Measurements from ENCODE around the gene GOLPH3.
"Not testable (repeated sequence)": the region's sequence is repeated elsewhere in the genome, so short reads cannot be mapped to it uniquely, and the experiment has no call there.

Gene GOLPH3

DNA sequence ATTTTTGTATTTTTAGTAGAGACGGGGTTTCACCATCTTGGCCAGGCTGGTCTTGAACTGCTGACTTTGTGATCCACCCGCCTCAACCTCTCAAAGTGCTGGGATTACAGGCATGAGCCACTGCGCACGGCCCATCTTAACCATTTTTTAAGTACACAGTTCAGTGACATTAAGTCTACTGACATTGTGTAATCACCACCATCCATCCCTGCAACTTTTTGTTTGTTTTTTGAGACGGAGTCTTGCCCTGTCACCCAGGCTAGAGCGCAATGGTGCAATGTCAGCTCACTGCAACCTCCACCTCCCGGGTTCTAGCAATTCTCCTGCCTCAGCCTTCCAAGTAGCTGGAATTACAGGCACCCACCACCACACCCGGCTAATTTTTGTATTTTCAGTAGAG lies 55.2 kb downstream of the GOLPH3 start:
- WGBS (ENCODE audit: insufficient coverage, insufficient read length): no CpG with 5 or more reads among the region's 8 CpGs
- not testable (repeated sequence) for H3K4me1 ChIP-seq (ENCODE audit: control insufficient read depth, insufficient read depth, low read length); DNase-seq (ENCODE audit: low read depth, low spot score); H3K27me3 ChIP-seq (ENCODE audit: control insufficient read depth, insufficient read depth, low read length); H3K4me3 ChIP-seq (ENCODE audit: low read length); H3K36me3 ChIP-seq (ENCODE audit: control insufficient read depth, insufficient read depth, low read length); H3K9me3 ChIP-seq (ENCODE audit: control insufficient read depth, insufficient read depth, low read length); H3K27ac ChIP-seq (ENCODE audit: low read length)

GRCh38 chr5:32116574-32117313 lies 57.4 kb downstream of the GOLPH3 start:
- no peaks in the 10 kb centered on the region for H3K27me3 ChIP-seq (ENCODE audit: control insufficient read depth, insufficient read depth, low read length)
- H3K36me3 ChIP-seq (ENCODE audit: control insufficient read depth, insufficient read depth, low read length): no peaks in the 10 kb centered on the region
- H3K9me3 ChIP-seq (ENCODE audit: control insufficient read depth, insufficient read depth, low read length): no peaks in the 10 kb centered on the region
- no peak overlapping the region for H3K27ac ChIP-seq (ENCODE audit: low read length)
- no CpG with 5 or more reads among the region's 4 CpGs for WGBS (ENCODE audit: insufficient coverage, insufficient read length)
- H3K4me1 ChIP-seq (ENCODE audit: control insufficient read depth, insufficient read depth, low read length): no peaks in the 10 kb centered on the region
- DNase-seq (ENCODE audit: low read depth, low spot score): no peak
- no peak overlapping the region for H3K4me3 ChIP-seq (ENCODE audit: low read length)

GRCh38 chr5:32115985-32116384 lies 58.1 kb downstream of the GOLPH3 start:
- Histone ChIP-seq H3K36me3 (ENCODE audit: control insufficient read depth, insufficient read depth, low read length) (no peaks in the 10 kb centered on the region; the same call in 1 of the 2 replicates), H3K27me3 (ENCODE audit: control insufficient read depth, insufficient read depth, low read length) (no peaks in the 10 kb centered on the region), H3K27ac (ENCODE audit: low read length) (no peak overlapping the region), H3K9me3 (ENCODE audit: control insufficient read depth, insufficient read depth, low read length) (no peaks in the 10 kb centered on the region), H3K4me3 (ENCODE audit: low read length) (no peak overlapping the region), H3K4me1 (ENCODE audit: control insufficient read depth, insufficient read depth, low read length) (no peaks in the 10 kb centered on the region)
- no CpG with 5 or more reads among the region's 3 CpGs for WGBS (ENCODE audit: insufficient coverage, insufficient read length)
- DNase-seq (ENCODE audit: low read depth, low spot score): no peak

GRCh38 chr5:32110111-32110696 lies 63.9 kb downstream of the GOLPH3 start:
- no peaks in the 10 kb centered on the region for H3K27me3 ChIP-seq (ENCODE audit: control insufficient read depth, insufficient read depth, low read length)
- DNase-seq (ENCODE audit: low read depth, low spot score): no peak
- H3K36me3 ChIP-seq (ENCODE audit: control insufficient read depth, insufficient read depth, low read length): peaks cover 8% of the 10 kb centered on the region; the same call in 1 of the 2 replicates
- H3K4me3 ChIP-seq (ENCODE audit: low read length): no peak overlapping the region
- no peaks in the 10 kb centered on the region for H3K9me3 ChIP-seq (ENCODE audit: control insufficient read depth, insufficient read depth, low read length)
- H3K4me1 ChIP-seq (ENCODE audit: control insufficient read depth, insufficient read depth, low read length): no peaks in the 10 kb centered on the region
- no peak overlapping the region for H3K27ac ChIP-seq (ENCODE audit: low read length)
- WGBS (ENCODE audit: insufficient coverage, insufficient read length): no CpG with 5 or more reads among the region's 5 CpGs

GRCh38 chr5:32109236-32109635 lies 64.9 kb downstream of the GOLPH3 start:
- WGBS (ENCODE audit: insufficient coverage, insufficient read length): no CpG with 5 or more reads among the region's 10 CpGs
- H3K27ac ChIP-seq (ENCODE audit: low read length): no peak overlapping the region
- no peaks in the 10 kb centered on the region for H3K27me3 ChIP-seq (ENCODE audit: control insufficient read depth, insufficient read depth, low read length)
- no peak for DNase-seq (ENCODE audit: low read depth, low spot score)
- H3K4me3 ChIP-seq (ENCODE audit: low read length): no peak overlapping the region
- peaks cover 8% of the 10 kb centered on the region; the same call in 1 of the 2 replicates for H3K36me3 ChIP-seq (ENCODE audit: control insufficient read depth, insufficient read depth, low read length)
- no peaks in the 10 kb centered on the region for H3K9me3 ChIP-seq (ENCODE audit: control insufficient read depth, insufficient read depth, low read length)
- no peaks in the 10 kb centered on the region for H3K4me1 ChIP-seq (ENCODE audit: control insufficient read depth, insufficient read depth, low read length)

GRCh38 chr5:32108167-32108566 lies 66.0 kb downstream of the GOLPH3 start:
- H3K36me3 ChIP-seq (ENCODE audit: control insufficient read depth, insufficient read depth, low read length): peaks cover 8% of the 10 kb centered on the region; the same call in 1 of the 2 replicates
- H3K27ac ChIP-seq (ENCODE audit: low read length): no peak overlapping the region
- no peaks in the 10 kb centered on the region for H3K27me3 ChIP-seq (ENCODE audit: control insufficient read depth, insufficient read depth, low read length)
- no peak for DNase-seq (ENCODE audit: low read depth, low spot score)
- H3K4me1 ChIP-seq (ENCODE audit: control insufficient read depth, insufficient read depth, low read length): no peaks in the 10 kb centered on the region
- WGBS (ENCODE audit: insufficient coverage, insufficient read length): no CpG with 5 or more reads among the region's 4 CpGs
- no peak overlapping the region for H3K4me3 ChIP-seq (ENCODE audit: low read length)
- H3K9me3 ChIP-seq (ENCODE audit: control insufficient read depth, insufficient read depth, low read length): no peaks in the 10 kb centered on the region

- H3K27ac ChIP-seq (ENCODE audit: low read length): no peak overlapping the region
- no peak overlapping the region for H3K4me3 ChIP-seq (ENCODE audit: low read length)
- H3K4me1 ChIP-seq (ENCODE audit: control insufficient read depth, insufficient read depth, low read length): no peaks in the 10 kb centered on the region
- H3K9me3 ChIP-seq (ENCODE audit: control insufficient read depth, insufficient read depth, low read length): no peaks in the 10 kb centered on the region
- peaks cover 8% of the 10 kb centered on the region; the same call in 1 of the 2 replicates for H3K36me3 ChIP-seq (ENCODE audit: control insufficient read depth, insufficient read depth, low read length)
- H3K27me3 ChIP-seq (ENCODE audit: control insufficient read depth, insufficient read depth, low read length): no peaks in the 10 kb centered on the region
- no CpG with 5 or more reads among the region's 4 CpGs for WGBS (ENCODE audit: insufficient coverage, insufficient read length)
- DNase-seq (ENCODE audit: low read depth, low spot score): no peak
Measured at GRCh38 chr5:32107291-32107690, 66.8 kb downstream of the GOLPH3 start.

DNA sequence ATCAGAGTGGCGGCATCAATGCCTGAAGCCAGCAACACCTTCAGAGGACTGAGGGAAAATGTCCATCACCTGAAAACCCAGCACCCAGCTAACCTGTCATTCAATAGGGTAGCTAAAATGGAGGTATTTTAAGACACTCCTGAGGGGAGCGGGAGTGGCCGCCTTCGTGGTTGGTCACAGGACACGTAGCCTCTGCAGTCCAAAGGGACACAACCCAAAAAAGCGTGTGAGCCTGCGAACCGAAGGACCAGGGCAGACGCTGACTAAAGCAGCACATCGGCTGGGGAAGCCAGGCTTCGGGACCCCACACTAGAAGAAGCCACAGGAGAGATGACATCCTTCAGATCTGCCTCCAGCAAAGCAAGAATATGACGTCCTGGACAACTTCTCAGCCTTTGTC lies 70.6 kb downstream of the GOLPH3 start:
- H3K4me1 ChIP-seq (ENCODE audit: control insufficient read depth, insufficient read depth, low read length): no peaks in the 10 kb centered on the region
- no CpG with 5 or more reads among the region's 12 CpGs for WGBS (ENCODE audit: insufficient coverage, insufficient read length)
- H3K27me3 ChIP-seq (ENCODE audit: control insufficient read depth, insufficient read depth, low read length): no peaks in the 10 kb centered on the region
- no peak overlapping the region for H3K27ac ChIP-seq (ENCODE audit: low read length)
- no peaks in the 10 kb centered on the region for H3K9me3 ChIP-seq (ENCODE audit: control insufficient read depth, insufficient read depth, low read length)
- DNase-seq (ENCODE audit: low read depth, low spot score): no peak
- no peak overlapping the region for H3K4me3 ChIP-seq (ENCODE audit: low read length)
- peaks cover 14% of the 10 kb centered on the region for H3K36me3 ChIP-seq (ENCODE audit: control insufficient read depth, insufficient read depth, low read length)

DNA sequence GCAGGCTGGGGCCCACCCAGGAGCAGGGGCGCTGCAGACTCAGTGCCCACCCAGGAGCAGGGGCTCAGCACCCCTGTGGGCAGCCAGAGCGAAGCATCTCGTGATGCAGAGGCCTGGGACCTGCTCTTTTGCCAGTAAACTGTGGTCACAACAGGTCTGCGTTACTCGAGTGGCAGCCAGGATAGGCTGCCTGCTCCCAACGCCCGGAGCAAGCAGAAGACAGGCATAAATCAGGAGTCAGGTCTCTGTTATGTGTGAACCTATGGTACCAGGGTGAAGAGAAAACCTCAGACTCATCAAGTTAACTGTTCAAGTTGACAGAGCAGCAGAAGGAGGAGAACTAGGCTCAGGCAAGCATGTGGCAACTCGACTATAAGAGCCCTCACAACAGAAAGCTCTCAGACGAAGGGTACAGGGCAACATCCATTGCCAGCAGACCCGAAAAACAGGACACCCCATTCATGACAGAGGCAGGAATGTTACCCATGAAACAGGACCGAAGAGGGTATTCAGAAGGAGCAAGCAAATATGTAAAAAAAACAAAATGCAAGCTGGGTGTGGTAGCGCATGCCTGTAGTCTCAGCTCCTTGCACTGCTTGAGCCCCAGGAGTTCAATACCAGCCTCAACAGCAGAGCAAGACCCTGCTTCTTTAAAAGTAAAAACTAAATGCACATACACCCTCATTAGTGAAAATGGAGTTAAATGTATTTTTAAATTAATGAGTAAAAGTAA lies 71.7 kb downstream of the GOLPH3 start:
- H3K4me1 ChIP-seq (ENCODE audit: control insufficient read depth, insufficient read depth, low read length): no peaks in the 10 kb centered on the region
- no peaks in the 10 kb centered on the region for H3K9me3 ChIP-seq (ENCODE audit: control insufficient read depth, insufficient read depth, low read length)
- no CpG with 5 or more reads among the region's 12 CpGs for WGBS (ENCODE audit: insufficient coverage, insufficient read length)
- peaks cover 14% of the 10 kb centered on the region for H3K36me3 ChIP-seq (ENCODE audit: control insufficient read depth, insufficient read depth, low read length)
- H3K4me3 ChIP-seq (ENCODE audit: low read length): no peak overlapping the region
- no peaks in the 10 kb centered on the region for H3K27me3 ChIP-seq (ENCODE audit: control insufficient read depth, insufficient read depth, low read length)
- DNase-seq (ENCODE audit: low read depth, low spot score): no peak
- no peak overlapping the region for H3K27ac ChIP-seq (ENCODE audit: low read length)

DNA sequence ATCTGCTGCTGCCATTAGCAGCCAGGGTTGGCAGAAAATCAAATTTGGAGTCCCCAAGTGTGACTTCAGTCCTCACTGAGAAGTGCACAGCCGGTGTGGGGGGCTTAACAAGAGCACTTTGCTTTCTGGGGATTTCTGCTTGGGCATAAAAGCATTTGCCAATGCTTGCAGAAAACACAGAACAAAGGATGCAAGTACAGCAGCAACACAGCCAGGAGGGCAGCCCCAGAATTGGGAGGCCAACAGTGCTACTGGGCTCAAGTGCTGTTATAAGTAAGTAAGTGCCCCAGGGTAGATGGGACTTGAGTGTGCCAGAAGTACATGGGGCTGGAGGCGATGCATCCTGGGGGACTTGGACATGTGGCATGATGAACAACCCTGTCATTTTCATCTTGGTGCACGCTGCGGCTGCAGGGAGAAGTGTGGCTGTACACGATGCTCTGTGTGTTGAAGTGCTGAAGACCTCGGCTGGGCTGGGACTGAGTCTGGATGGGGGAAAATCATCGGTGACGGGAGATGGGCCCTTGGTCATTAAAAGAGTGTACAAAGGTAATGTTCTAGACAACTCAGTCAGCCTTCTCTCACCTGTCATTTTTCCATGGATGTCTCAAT lies 73.3 kb downstream of the GOLPH3 start:
- WGBS (ENCODE audit: insufficient coverage, insufficient read length): no CpG with 5 or more reads among the region's 8 CpGs

More for the DNA sequence above, 73.3 kb downstream of the GOLPH3 start:
- Histone ChIP-seq H3K27ac (ENCODE audit: low read length) (no peak overlapping the region), H3K4me1 (ENCODE audit: control insufficient read depth, insufficient read depth, low read length) (no peaks in the 10 kb centered on the region), H3K27me3 (ENCODE audit: control insufficient read depth, insufficient read depth, low read length) (no peaks in the 10 kb centered on the region), H3K4me3 (ENCODE audit: low read length) (no peak overlapping the region), H3K36me3 (ENCODE audit: control insufficient read depth, insufficient read depth, low read length) (peaks cover 8% of the 10 kb centered on the region), H3K9me3 (ENCODE audit: control insufficient read depth, insufficient read depth, low read length) (no peaks in the 10 kb centered on the region)
- DNase-seq (ENCODE audit: low read depth, low spot score): no peak

Measured in iPS DF 6.9 (cell line).